Omental fat pad (tissue), 4 donors: ENCODE measurements around the gene ZBTB21. TPM values are rescaled to one million over a fixed set of nuclear protein-coding genes. Genes with fewer than 3 reads are reported as not detected.
"Not testable (repeated sequence)": the region's sequence is repeated elsewhere in the genome, so short reads cannot be mapped to it uniquely, and the experiment has no call there.

Source experiments
- ATAC-seq: fragments of 150-250 bp; one replicate; pipeline ENCODE4 v1.9.1; 2016; ENCODE audit warnings: mild to moderate bottlenecking, moderate library complexity; ENCODE audit not compliant: low FRiP score
- DNase-seq: peaks from one replicate; pipeline ENCODE4 v3.0.0-alpha.2; 2019; ENCODE audit warnings: low spot score
- total RNA-seq, 4 donors: library from RNA; depleted of rRNA; stranded (reverse); fragments of >200 nt; gene quantifications; one replicate each; pipeline ENCODE4 v1.1.0, GENCODE V29; 2016
- TF ChIP-seq, protein P1 (sequence below), 3 donors: fragments of 450-650 bp; IDR thresholded peaks; one replicate each; pipeline ENCODE4 v1.5.1; 2016 to 2017; ENCODE audit warnings: antibody characterized with exemption in 3 of 3, mild to moderate bottlenecking in 3 of 3, moderate library complexity in 2 of 3

ZBTB21 gene
- total RNA-seq, 4 donors from 2014 or later, result 11.6 to 27.8 (median 18.9) TPM

DNA sequence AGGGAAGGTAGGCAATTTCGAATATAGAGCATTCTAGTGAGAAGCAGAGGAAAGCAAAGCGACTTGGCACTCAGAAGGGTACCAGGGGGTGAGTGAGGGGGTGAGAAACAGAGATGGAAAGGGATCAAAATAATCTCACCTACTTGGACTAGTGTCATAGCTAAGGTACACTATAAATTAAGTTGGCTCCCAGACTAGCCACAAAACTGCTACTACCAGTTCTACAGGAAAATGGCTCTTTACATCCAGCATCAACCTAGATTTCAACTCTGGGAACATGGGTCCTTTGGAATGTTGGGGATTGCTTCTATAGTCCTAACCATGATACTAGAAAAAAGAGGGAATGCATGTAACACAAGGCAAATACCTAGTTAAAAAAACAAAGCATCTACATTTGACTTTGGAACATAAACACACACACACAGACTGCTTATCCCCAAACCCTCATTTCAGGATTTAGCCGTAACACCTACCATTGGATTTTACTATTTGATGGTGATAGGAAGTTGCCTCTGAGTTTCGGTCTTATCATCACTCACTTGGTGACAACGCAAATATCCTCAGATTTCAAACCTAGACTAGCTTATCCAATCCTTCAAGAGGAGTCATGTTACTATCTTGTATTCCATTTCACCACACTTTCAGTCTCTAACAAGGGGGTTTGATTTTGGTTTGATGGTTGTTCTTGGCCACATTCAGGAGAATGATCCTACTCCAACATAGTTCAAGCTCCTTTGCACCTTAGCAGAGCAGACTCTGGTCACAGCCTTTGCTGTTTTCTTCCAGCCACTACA is 5.6 kb downstream of the ZBTB21 start:
- no peak for DNase-seq
- TF ChIP-seq, protein P1, sequence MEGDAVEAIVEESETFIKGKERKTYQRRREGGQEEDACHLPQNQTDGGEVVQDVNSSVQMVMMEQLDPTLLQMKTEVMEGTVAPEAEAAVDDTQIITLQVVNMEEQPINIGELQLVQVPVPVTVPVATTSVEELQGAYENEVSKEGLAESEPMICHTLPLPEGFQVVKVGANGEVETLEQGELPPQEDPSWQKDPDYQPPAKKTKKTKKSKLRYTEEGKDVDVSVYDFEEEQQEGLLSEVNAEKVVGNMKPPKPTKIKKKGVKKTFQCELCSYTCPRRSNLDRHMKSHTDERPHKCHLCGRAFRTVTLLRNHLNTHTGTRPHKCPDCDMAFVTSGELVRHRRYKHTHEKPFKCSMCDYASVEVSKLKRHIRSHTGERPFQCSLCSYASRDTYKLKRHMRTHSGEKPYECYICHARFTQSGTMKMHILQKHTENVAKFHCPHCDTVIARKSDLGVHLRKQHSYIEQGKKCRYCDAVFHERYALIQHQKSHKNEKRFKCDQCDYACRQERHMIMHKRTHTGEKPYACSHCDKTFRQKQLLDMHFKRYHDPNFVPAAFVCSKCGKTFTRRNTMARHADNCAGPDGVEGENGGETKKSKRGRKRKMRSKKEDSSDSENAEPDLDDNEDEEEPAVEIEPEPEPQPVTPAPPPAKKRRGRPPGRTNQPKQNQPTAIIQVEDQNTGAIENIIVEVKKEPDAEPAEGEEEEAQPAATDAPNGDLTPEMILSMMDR (IDR thresholded peaks at IDR 0.05), result no peak
- no peak for ATAC-seq

GRCh38 chr21:42003051-42003461 is 7.1 kb downstream of the ZBTB21 start:
- ATAC-seq (no peak), DNase-seq (no peak)

GRCh38 chr21:42002421-42002958 is 7.7 kb downstream of the ZBTB21 start:
- DNase-seq (no peak), ATAC-seq (no peak)
- TF ChIP-seq, protein P1 (IDR thresholded peaks at IDR 0.05), result no peak

More at GRCh38 chr21:42003051-42003461, 7.1 kb downstream of the ZBTB21 start:
- TF ChIP-seq, protein P1 (IDR thresholded peaks at IDR 0.05), result no peak

GRCh38 chr21:42001781-42002180 is 8.4 kb downstream of the ZBTB21 start:
- TF ChIP-seq, protein P1 (IDR thresholded peaks at IDR 0.05), result no peak
- DNase-seq (no peak), ATAC-seq (no peak)

- TF ChIP-seq, protein P1 (IDR thresholded peaks at IDR 0.05), result no peak
- ATAC-seq, result no peak
- DNase-seq, result no peak
These were observed 9.3 kb downstream of the ZBTB21 start for GRCh38 chr21:42000908-42001307.

DNA sequence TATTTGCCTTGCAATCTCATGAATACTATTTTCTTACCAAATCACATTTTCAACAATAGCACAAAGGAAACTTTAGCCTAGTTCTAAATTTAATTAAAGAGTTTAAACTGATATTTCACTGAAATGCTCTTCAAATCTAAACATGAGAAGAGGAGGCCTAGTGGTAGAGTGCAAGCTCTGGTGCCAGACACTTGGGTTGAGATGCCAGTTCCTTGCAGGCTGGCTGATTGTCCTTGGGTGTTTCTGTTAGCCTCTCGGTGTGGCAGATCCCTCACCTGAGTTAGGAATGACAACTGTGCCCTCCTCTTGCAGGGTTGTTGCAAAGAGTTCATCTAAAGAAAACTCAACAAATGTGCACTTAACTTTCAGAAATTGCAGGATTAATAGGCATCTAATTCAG is 12.5 kb downstream of the ZBTB21 start:
- DNase-seq, result no peak
- no peak for ATAC-seq
- TF ChIP-seq, protein P1 (IDR thresholded peaks at IDR 0.05), result no peak

- TF ChIP-seq, protein P1 (IDR thresholded peaks at IDR 0.05), result no peak
- no peak for ATAC-seq
- no peak for DNase-seq
These were observed 14.6 kb downstream of the ZBTB21 start for GRCh38 chr21:41995577-41995976.

DNA sequence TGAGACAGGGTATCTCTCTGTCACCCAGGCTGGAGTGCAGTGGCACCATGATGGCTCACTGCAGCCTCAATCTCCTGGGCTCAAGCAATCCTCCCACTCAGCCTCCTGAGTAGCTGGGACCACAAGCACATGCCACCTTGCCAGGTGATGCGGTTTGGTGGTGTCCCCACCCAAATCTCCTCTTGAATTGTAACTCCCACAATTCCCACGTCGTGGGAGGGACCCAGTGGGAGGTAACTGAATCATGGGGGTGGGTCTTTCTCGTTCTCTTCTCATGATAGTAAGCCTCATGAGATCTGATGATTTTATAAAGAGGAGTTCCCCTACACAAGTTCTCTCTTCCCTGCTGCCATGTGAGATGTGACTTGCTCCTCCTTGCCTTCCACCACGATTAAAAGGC is 15.5 kb downstream of the ZBTB21 start:
- not testable (repeated sequence) for DNase-seq, ATAC-seq
